ENCODE measurements around the gene TREH. TPM values are rescaled to one million over a fixed set of nuclear protein-coding genes. Genes with fewer than 3 reads are reported as not detected.

Gene TREH
- total RNA-seq, 1 donor from 2014 or later: 0.25 TPM

GRCh38 chr11:118621784-118622375, 57.6 kb downstream of the TREH start:
- Histone ChIP-seq H3K9me3 (no peaks in the 10 kb centered on the region), H3K27me3 (no peaks in the 10 kb centered on the region), H3K4me3 (peak overlapping the region; percentile 43 to 55), H3K27ac (peak overlapping the region; percentile 90), H3K4me1 (peaks cover 78% of the 10 kb centered on the region), H3K36me3 (peaks cover 0 to 21% of the 10 kb centered on the region in 2 donors)
- no peak for DNase-seq (ENCODE audit: extremely low spot score in 2 of 2)
- intact Hi-C loops (cut with DNase I): no loop called here
- no peak for TF ChIP-seq POLR2A (IDR thresholded peaks at IDR 0.05)
- no peak for TF ChIP-seq POLR2AphosphoS5 (IDR thresholded peaks at IDR 0.05; ENCODE audit: insufficient read depth in 1 of 2, low read depth in 1 of 2)
- TF ChIP-seq CTCF (IDR thresholded peaks at IDR 0.05): no peak

GRCh38 chr11:118621071-118621783, 58.2 kb downstream of the TREH start:
- TF ChIP-seq POLR2AphosphoS5 (IDR thresholded peaks at IDR 0.05; ENCODE audit: insufficient read depth in 1 of 2, low read depth in 1 of 2) (peak in 1 of 2 donors; percentile 40), POLR2A (IDR thresholded peaks at IDR 0.05) (no peak), CTCF (IDR thresholded peaks at IDR 0.05) (no peak)
- intact Hi-C loops (cut with DNase I): no loop called here
- Histone ChIP-seq H3K27me3 (no peaks in the 10 kb centered on the region), H3K9me3 (no peaks in the 10 kb centered on the region), H3K27ac (peak overlapping the region; percentile 90), H3K4me3 (peak overlapping the region; percentile 43 to 55), H3K36me3 (peaks cover 0 to 23% of the 10 kb centered on the region in 2 donors), H3K4me1 (peaks cover 81% of the 10 kb centered on the region)
- DNase-seq (ENCODE audit: extremely low spot score in 2 of 2): no peak

GRCh38 chr11:118620529-118621070, 58.9 kb downstream of the TREH start:
- Histone ChIP-seq H3K27me3 (no peaks in the 10 kb centered on the region), H3K4me1 (peaks cover 81% of the 10 kb centered on the region), H3K27ac (peak overlapping the region; percentile 90), H3K9me3 (no peaks in the 10 kb centered on the region), H3K36me3 (peaks cover 0 to 23% of the 10 kb centered on the region in 2 donors), H3K4me3 (peak overlapping the region; percentile 43 to 55)
- TF ChIP-seq POLR2AphosphoS5 (IDR thresholded peaks at IDR 0.05; ENCODE audit: insufficient read depth in 1 of 2, low read depth in 1 of 2) (no peak), CTCF (IDR thresholded peaks at IDR 0.05) (no peak), POLR2A (IDR thresholded peaks at IDR 0.05) (no peak)
- intact Hi-C loops (cut with DNase I): no loop called here
- no peak for DNase-seq (ENCODE audit: extremely low spot score in 2 of 2)

- no peak for DNase-seq (ENCODE audit: extremely low spot score in 2 of 2)
- H3K27me3 ChIP-seq: no peaks in the 10 kb centered on the region
- H3K4me1 ChIP-seq: peaks cover 71% of the 10 kb centered on the region
- TF ChIP-seq POLR2AphosphoS5 (IDR thresholded peaks at IDR 0.05; ENCODE audit: insufficient read depth in 1 of 2, low read depth in 1 of 2) (peak in 1 of 2 donors; percentile 82), POLR2A (IDR thresholded peaks at IDR 0.05) (no peak), CTCF (IDR thresholded peaks at IDR 0.05) (no peak)
- H3K9me3 ChIP-seq: no peaks in the 10 kb centered on the region
- no peak overlapping the region for H3K4me3 ChIP-seq
- peak overlapping the region; percentile 90 for H3K27ac ChIP-seq
- intact Hi-C loops (cut with DNase I): no loop called here
- H3K36me3 ChIP-seq: peaks cover 0 to 20% of the 10 kb centered on the region in 2 donors
Observed at GRCh38 chr11:118619444-118620197, 59.8 kb downstream of the TREH start.

Data from vagina (tissue), 2 donors.